ENCODE data around the gene HPS5. TPM values are rescaled to one million over a fixed set of nuclear protein-coding genes. Genes with fewer than 3 reads are reported as not detected.

The HPS5 gene
- polyA plus RNA-seq, 4 donors: 20.4 to 24.3 (median 22.4) TPM

GRCh38 chr11:18320617-18321016, 1.3 kb downstream of the HPS5 start:
- no peak for DNase-seq (ENCODE audit: low read depth in 4 of 4, low spot score in 3 of 4)

GRCh38 chr11:18319914-18320313, 2.0 kb downstream of the HPS5 start:
- no peak for DNase-seq (ENCODE audit: low read depth in 4 of 4, low spot score in 3 of 4)

- DNase-seq (ENCODE audit: low read depth in 4 of 4, low spot score in 3 of 4): no peak
Measured at GRCh38 chr11:18317551-18317950, 4.4 kb downstream of the HPS5 start.

GRCh38 chr11:18315893-18316292, 6.0 kb downstream of the HPS5 start:
- no peak for DNase-seq (ENCODE audit: low read depth in 4 of 4, low spot score in 3 of 4)

GRCh38 chr11:18314784-18315523, 7.0 kb downstream of the HPS5 start:
- DNase-seq (ENCODE audit: low read depth in 4 of 4, low spot score in 3 of 4): no peak

- DNase-seq (ENCODE audit: low read depth in 4 of 4, low spot score in 3 of 4): no peak
Measured at GRCh38 chr11:18313965-18314763, 7.8 kb downstream of the HPS5 start.

- no peak for DNase-seq (ENCODE audit: low read depth in 4 of 4, low spot score in 3 of 4)
Measured at GRCh38 chr11:18312663-18313420, 9.1 kb downstream of the HPS5 start.

- no peak for DNase-seq (ENCODE audit: low read depth in 4 of 4, low spot score in 3 of 4)
Measured at GRCh38 chr11:18312012-18312411, 9.9 kb downstream of the HPS5 start.

- no peak for DNase-seq (ENCODE audit: low read depth in 4 of 4, low spot score in 3 of 4)
Measured at GRCh38 chr11:18310800-18311340, 11.1 kb downstream of the HPS5 start.

GRCh38 chr11:18309691-18310090, 12.2 kb downstream of the HPS5 start:
- DNase-seq (ENCODE audit: low read depth in 4 of 4, low spot score in 3 of 4): no peak

- no peak for DNase-seq (ENCODE audit: low read depth in 4 of 4, low spot score in 3 of 4)
Measured at GRCh38 chr11:18308242-18308641, 13.7 kb downstream of the HPS5 start.

GRCh38 chr11:18307461-18308139, 14.3 kb downstream of the HPS5 start:
- no peak for DNase-seq (ENCODE audit: low read depth in 4 of 4, low spot score in 3 of 4)

- no peak for DNase-seq (ENCODE audit: low read depth in 4 of 4, low spot score in 3 of 4)
Measured at GRCh38 chr11:18304745-18305144, 17.2 kb downstream of the HPS5 start.

- no peak for DNase-seq (ENCODE audit: low read depth in 4 of 4, low spot score in 3 of 4)
Measured at GRCh38 chr11:18299721-18300120, 22.2 kb downstream of the HPS5 start.

- DNase-seq (ENCODE audit: low read depth in 4 of 4, low spot score in 3 of 4): no peak
Measured at GRCh38 chr11:18295316-18295715, 26.6 kb downstream of the HPS5 start.

- no peak for DNase-seq (ENCODE audit: low read depth in 4 of 4, low spot score in 3 of 4)
Measured at GRCh38 chr11:18294862-18295261, 27.1 kb downstream of the HPS5 start.

GRCh38 chr11:18288911-18289310, 33.0 kb downstream of the HPS5 start:
- no peak for DNase-seq (ENCODE audit: low read depth in 4 of 4, low spot score in 3 of 4)

- no peak for DNase-seq (ENCODE audit: low read depth in 4 of 4, low spot score in 3 of 4)
Measured at GRCh38 chr11:18285841-18286240, 36.1 kb downstream of the HPS5 start.

- DNase-seq (ENCODE audit: low read depth in 4 of 4, low spot score in 3 of 4): no peak
Measured at GRCh38 chr11:18282626-18283025, 39.3 kb downstream of the HPS5 start.

GRCh38 chr11:18280438-18281045, 41.4 kb downstream of the HPS5 start:
- no peak for DNase-seq (ENCODE audit: low read depth in 4 of 4, low spot score in 3 of 4)
